HG03066 (cell line): ENCODE data around the gene TCF7L2.
"Not testable (repeated sequence)": the region's sequence is repeated elsewhere in the genome, so short reads cannot be mapped to it uniquely, and the experiment has no call there.

ENCODE experiments used
- ATAC-seq: cut with Tn5 transposase; IDR thresholded peaks from one replicate; pipeline ENCODE4 v1.9.1; 2021; ENCODE audit warnings: low read depth; ENCODE audit not compliant: unreplicated experiment

TCF7L2 gene

GRCh38 chr10:113087165-113088029 is 137.3 kb downstream of the TCF7L2 start:
- ATAC-seq: no peak

- no peak for ATAC-seq
These were observed 138.1 kb downstream of the TCF7L2 start for GRCh38 chr10:113088194-113088593.

GRCh38 chr10:113089551-113089950 is 139.5 kb downstream of the TCF7L2 start:
- no peak for ATAC-seq

- ATAC-seq: no peak
These were observed 141.9 kb downstream of the TCF7L2 start for GRCh38 chr10:113091920-113092319.

GRCh38 chr10:113093188-113094113 is 143.4 kb downstream of the TCF7L2 start:
- ATAC-seq: no peak

GRCh38 chr10:113094114-113094486 is 144.1 kb downstream of the TCF7L2 start:
- no peak for ATAC-seq

GRCh38 chr10:113095419-113096127 is 145.5 kb downstream of the TCF7L2 start:
- ATAC-seq: no peak

- ATAC-seq: no peak
These were observed 146.3 kb downstream of the TCF7L2 start for GRCh38 chr10:113096128-113096996.

- no peak for ATAC-seq
These were observed 147.0 kb downstream of the TCF7L2 start for GRCh38 chr10:113097036-113097435.

- ATAC-seq: no peak
These were observed 149.6 kb downstream of the TCF7L2 start for GRCh38 chr10:113099431-113100183.

GRCh38 chr10:113100281-113100680 is 150.2 kb downstream of the TCF7L2 start:
- ATAC-seq: no peak

- ATAC-seq: no peak
These were observed 153.2 kb downstream of the TCF7L2 start for GRCh38 chr10:113103131-113103840.

GRCh38 chr10:113104047-113104446 is 154.0 kb downstream of the TCF7L2 start:
- ATAC-seq: no peak

- ATAC-seq: no peak
These were observed 158.3 kb downstream of the TCF7L2 start for GRCh38 chr10:113108194-113108835.

GRCh38 chr10:113108948-113109347 is 158.9 kb downstream of the TCF7L2 start:
- no peak for ATAC-seq

- not testable (repeated sequence) for ATAC-seq
These were observed 159.4 kb downstream of the TCF7L2 start for GRCh38 chr10:113109482-113109881.

- no peak for ATAC-seq
These were observed 161.2 kb downstream of the TCF7L2 start for GRCh38 chr10:113111260-113111659.
